Suprapubic skin (tissue), 4 donors: ENCODE results near the gene DNM3. TPM values are rescaled to one million over a fixed set of nuclear protein-coding genes. Genes with fewer than 3 reads are reported as not detected.

Source experiments
- DNase-seq, 2 donors: peaks; one replicate each; pipeline ENCODE4 v3.0.0-alpha.2; 2019; ENCODE audit warnings: low spot score in 2 of 2
- H3K27ac ChIP-seq: fragments of 200-600 bp; sonication (generic); one replicate; pipeline ENCODE4 v1.5.1; 2019
- H3K27me3 ChIP-seq: fragments of 200-600 bp; sonication (generic); one replicate; pipeline ENCODE4 v1.5.1; 2019
- H3K36me3 ChIP-seq: fragments of 200-600 bp; sonication (generic); one replicate; pipeline ENCODE4 v1.5.1; 2019
- H3K4me1 ChIP-seq: fragments of 200-600 bp; sonication (generic); one replicate; pipeline ENCODE4 v1.5.1; 2019
- H3K4me3 ChIP-seq: fragments of 200-600 bp; sonication (generic); one replicate; pipeline ENCODE4 v1.5.1; 2019; ENCODE audit warnings: mild to moderate bottlenecking
- H3K9me3 ChIP-seq: fragments of 200-600 bp; sonication (generic); one replicate; pipeline ENCODE4 v1.5.1; 2019
- CTCF ChIP-seq, 2 donors: fragments of 200-600 bp in 1 of 2; fragments of 450-650 bp in 1 of 2; sonication (generic) in 1 of 2; IDR thresholded peaks; one replicate each; pipeline ENCODE4 v1.5.1; 2016 to 2019; ENCODE audit warnings: antibody characterized with exemption in 2 of 2, mild to moderate bottlenecking in 1 of 2, moderate library complexity in 1 of 2
- EP300 ChIP-seq: sonication (generic); formaldehyde crosslinking; IDR thresholded peaks from one replicate; pipeline ENCODE4 v1.6.1; 2017; ENCODE audit warnings: antibody characterized with exemption
- POLR2A ChIP-seq, 2 donors: fragments of 450-650 bp; IDR thresholded peaks; one replicate each; pipeline ENCODE4 v1.6.1; 2017; ENCODE audit warnings: antibody characterized with exemption in 2 of 2, mild to moderate bottlenecking in 2 of 2, moderate library complexity in 2 of 2
- POLR2AphosphoS5 ChIP-seq, 3 donors: sonication (generic); formaldehyde crosslinking; IDR thresholded peaks; one replicate each; pipeline ENCODE4 v1.6.1; 2017; ENCODE audit warnings: antibody characterized with exemption in 3 of 3
- WGBS: methylation state at CpG from one replicate; pipeline ENCODE4 v1.1.5; 2018; 5-methylcytosine and 5-hydroxymethylcytosine counted together
- total RNA-seq, 4 donors: library from RNA; depleted of rRNA; stranded (reverse); fragments of >200 nt; gene quantifications; one replicate each; pipeline ENCODE4 v1.1.0, GENCODE V29; 2016

Gene DNM3
- total RNA-seq, 4 donors from 2014 or later, result 1.6 to 11.7 (median 3.7) TPM

- TF ChIP-seq POLR2A (IDR thresholded peaks at IDR 0.05), result no peak
- TF ChIP-seq POLR2AphosphoS5 (IDR thresholded peaks at IDR 0.05), result no peak
- no peak for TF ChIP-seq CTCF (IDR thresholded peaks at IDR 0.05)
- no peak for TF ChIP-seq EP300
- 88% methylated on average over 4 of the region's 4 CpGs for WGBS
- no peak for DNase-seq
- Histone ChIP-seq H3K4me3 (no peak overlapping the region), H3K36me3 (no peaks in the 10 kb centered on the region), H3K27ac (no peak overlapping the region), H3K4me1 (peaks cover 32% of the 10 kb centered on the region), H3K27me3 (no peaks in the 10 kb centered on the region), H3K9me3 (no peaks in the 10 kb centered on the region)
Observed at GRCh38 chr1:172184506-172185191, 343.4 kb downstream of the DNM3 start.

GRCh38 chr1:172185211-172185610 lies 343.9 kb downstream of the DNM3 start:
- no peak for DNase-seq
- no peaks in the 10 kb centered on the region for H3K36me3 ChIP-seq
- H3K4me1 ChIP-seq, result peaks cover 27% of the 10 kb centered on the region
- H3K27ac ChIP-seq, result no peak overlapping the region
- H3K9me3 ChIP-seq, result no peaks in the 10 kb centered on the region
- TF ChIP-seq POLR2A (IDR thresholded peaks at IDR 0.05) (no peak), EP300 (no peak), POLR2AphosphoS5 (IDR thresholded peaks at IDR 0.05) (no peak), CTCF (IDR thresholded peaks at IDR 0.05) (no peak)
- no peak overlapping the region for H3K4me3 ChIP-seq
- no peaks in the 10 kb centered on the region for H3K27me3 ChIP-seq

- no peaks in the 10 kb centered on the region for H3K9me3 ChIP-seq
- 79% methylated on average over 3 of the region's 3 CpGs for WGBS
Observed at GRCh38 chr1:172185996-172186395, 344.7 kb downstream of the DNM3 start.

GRCh38 chr1:172201572-172201971 lies 360.3 kb downstream of the DNM3 start:
- Histone ChIP-seq H3K36me3 (no peaks in the 10 kb centered on the region), H3K4me3 (no peak overlapping the region), H3K9me3 (peaks cover 13% of the 10 kb centered on the region), H3K4me1 (no peaks in the 10 kb centered on the region), H3K27me3 (no peaks in the 10 kb centered on the region), H3K27ac (no peak overlapping the region)
- TF ChIP-seq EP300 (no peak), POLR2AphosphoS5 (IDR thresholded peaks at IDR 0.05) (no peak), POLR2A (IDR thresholded peaks at IDR 0.05) (no peak), CTCF (IDR thresholded peaks at IDR 0.05) (no peak)
- 84% methylated on average over 3 of the region's 3 CpGs for WGBS
- DNase-seq, result no peak

More at GRCh38 chr1:172185996-172186395, 344.7 kb downstream of the DNM3 start:
- Histone ChIP-seq H3K36me3 (no peaks in the 10 kb centered on the region), H3K27me3 (no peaks in the 10 kb centered on the region), H3K27ac (no peak overlapping the region), H3K4me1 (peaks cover 20% of the 10 kb centered on the region), H3K4me3 (no peak overlapping the region)
- no peak for TF ChIP-seq POLR2AphosphoS5 (IDR thresholded peaks at IDR 0.05)
- no peak for TF ChIP-seq EP300
- no peak for TF ChIP-seq CTCF (IDR thresholded peaks at IDR 0.05)
- TF ChIP-seq POLR2A (IDR thresholded peaks at IDR 0.05), result no peak
- no peak for DNase-seq

GRCh38 chr1:172203135-172203823 lies 362.0 kb downstream of the DNM3 start:
- Histone ChIP-seq H3K27me3 (no peaks in the 10 kb centered on the region), H3K27ac (no peak overlapping the region), H3K4me1 (no peaks in the 10 kb centered on the region), H3K36me3 (no peaks in the 10 kb centered on the region), H3K4me3 (no peak overlapping the region), H3K9me3 (peaks cover 7% of the 10 kb centered on the region)
- 55% methylated on average over 8 of the region's 8 CpGs for WGBS
- no peak for DNase-seq
- TF ChIP-seq POLR2AphosphoS5 (IDR thresholded peaks at IDR 0.05), result no peak
- no peak for TF ChIP-seq POLR2A (IDR thresholded peaks at IDR 0.05)
- TF ChIP-seq EP300, result no peak
- no peak for TF ChIP-seq CTCF (IDR thresholded peaks at IDR 0.05)
